Testis (tissue), 2 donors: ENCODE data around the gene IKBIP.

Experiments used
- CTCF ChIP-seq, 3 experiments: fragments of 450-650 bp in 2 of 3; fragments of 200-600 bp in 1 of 3; sonication (generic) in 1 of 3; IDR thresholded peaks; one replicate each; pipeline ENCODE4 v1.5.1; 2016 to 2019; ENCODE audit warnings: antibody characterized with exemption in 3 of 3, mild to moderate bottlenecking in 2 of 3, moderate library complexity in 1 of 3
- POLR2A ChIP-seq: fragments of 450-650 bp; IDR thresholded peaks from one replicate; pipeline ENCODE4 v1.6.1; 2017; ENCODE audit warnings: antibody characterized with exemption, mild to moderate bottlenecking, moderate library complexity

GRCh38 chr12:98578392-98578791 is 66.2 kb downstream of the IKBIP start:
- no peak for TF ChIP-seq POLR2A
- no peak for TF ChIP-seq CTCF (IDR thresholded peaks at IDR 0.05)
